SU-DHL-6 (cell line): Measurements from ENCODE around the gene PIK3CA.

Experiments
- H2AFZ ChIP-seq: fragments of 200-600 bp; sonication (generic); 2 replicates; pipeline ENCODE4 v1.6.1; 2014; ENCODE audit warnings: low read depth, mild to moderate bottlenecking, moderate library complexity, mixed read lengths, antibody characterized with exemption, low read length; ENCODE audit not compliant: severe bottlenecking
- H3F3A ChIP-seq: fragments of 200-600 bp; shearing (Covaris generic); 2 replicates; pipeline ENCODE4 v1.6.0; 2016; ENCODE audit warnings: antibody characterized with exemption, mild to moderate bottlenecking; ENCODE audit not compliant: insufficient read depth
- H3K27ac ChIP-seq: fragments of 200-600 bp; sonication (generic); 2 replicates; pipeline ENCODE4 v1.5.1; 2016; ENCODE audit warnings: low read depth, mild to moderate bottlenecking, low read length, moderate library complexity, mixed read lengths
- H3K27me3 ChIP-seq: fragments of 200-600 bp; sonication (generic), shearing (Covaris generic); 2 replicates; pipeline ENCODE4 v1.6.0; 2014; ENCODE audit warnings: mild to moderate bottlenecking, low read length
- H3K36me3 ChIP-seq: fragments of 200-600 bp; sonication (generic); 2 replicates; pipeline ENCODE4 v1.6.1; 2014; ENCODE audit warnings: mild to moderate bottlenecking, low read length, mixed read lengths
- H3K4me2 ChIP-seq: fragments of 300-600, 200-600 bp; shearing (Covaris generic), sonication (generic); 2 replicates; pipeline ENCODE4 v1.6.0; 2014; ENCODE audit warnings: low read length, low read depth, mild to moderate bottlenecking; ENCODE audit not compliant: poor library complexity, severe bottlenecking
- H3K4me3 ChIP-seq: fragments of 200-600 bp; sonication (generic); 2 replicates; pipeline ENCODE4 v1.5.1; 2014; ENCODE audit warnings: antibody characterized with exemption, low read length, mild to moderate bottlenecking, mixed read lengths; ENCODE audit not compliant: insufficient read depth, poor library complexity, severe bottlenecking
- H3K79me2 ChIP-seq: fragments of 200-600 bp; sonication (generic); 2 replicates; pipeline ENCODE4 v1.6.1; 2014; ENCODE audit warnings: mild to moderate bottlenecking, low read length, moderate library complexity; ENCODE audit not compliant: insufficient read depth
- H3K9ac ChIP-seq: fragments of 200-600 bp; sonication (generic); 2 replicates; pipeline ENCODE4 v1.7.0; 2014; ENCODE audit warnings: mild to moderate bottlenecking, low read length
- H3K9me2 ChIP-seq: fragments of 200-600 bp; sonication (generic); replicated peaks from 2 replicates; pipeline ENCODE4 v1.6.1; 2014; ENCODE audit warnings: low read length; ENCODE audit not compliant: insufficient read depth
- H3K9me3 ChIP-seq: fragments of 200-600 bp; sonication (generic); 2 replicates; pipeline ENCODE4 v1.6.1; 2014; ENCODE audit warnings: low read length, mixed read lengths; ENCODE audit not compliant: insufficient read depth
- H4K20me1 ChIP-seq: fragments of 200-600 bp; sonication (generic); 2 replicates; pipeline ENCODE4 v1.6.1; 2014; ENCODE audit warnings: low read depth, mild to moderate bottlenecking, antibody characterized with exemption, low read length, moderate library complexity, mixed read lengths
- CTCF ChIP-seq: fragments of 200-600 bp; sonication (generic); IDR thresholded peaks from one replicate; pipeline ENCODE4 v1.5.1; 2017; ENCODE audit warnings: antibody characterized with exemption, mild to moderate bottlenecking, low read length, moderate library complexity; ENCODE audit not compliant: insufficient read depth, poor library complexity, severe bottlenecking
- EZH2phosphoT487 ChIP-seq: fragments of 200-600 bp; sonication (generic), shearing (Covaris generic); conservative IDR thresholded peaks from 2 replicates; pipeline ENCODE4 v1.6.1; 2018; ENCODE audit warnings: mild to moderate bottlenecking, antibody characterized with exemption, low read length, moderate library complexity, mixed read lengths

PIK3CA gene

DNA sequence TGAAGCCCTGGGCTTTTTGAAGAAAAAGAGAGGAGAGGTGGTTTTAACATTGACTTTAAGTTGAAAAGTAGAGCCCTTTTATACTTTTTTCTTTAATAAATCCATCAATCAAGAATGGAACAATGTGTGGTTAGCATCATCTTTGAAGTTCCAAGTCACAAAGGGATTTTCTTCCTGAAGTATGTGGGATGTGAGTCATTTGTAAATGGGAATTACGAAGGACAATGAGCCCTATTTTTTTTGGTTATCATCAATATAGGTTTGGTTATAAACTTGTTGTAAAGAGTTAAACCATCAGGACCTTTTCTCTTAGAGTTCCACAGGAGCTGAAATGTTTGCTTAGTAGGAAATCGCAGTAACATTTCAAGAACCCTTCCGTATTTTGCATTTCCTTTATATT lies 38.3 kb downstream of the PIK3CA start:
- H3K27ac ChIP-seq: no peak overlapping the region
- no peak overlapping the region for H3K4me3 ChIP-seq
- H2AFZ ChIP-seq: no peak overlapping the region
- peaks cover 10% of the 10 kb centered on the region; the same call in 1 of the 2 replicates for H4K20me1 ChIP-seq
- no peaks in the 10 kb centered on the region for H3K27me3 ChIP-seq
- H3K36me3 ChIP-seq: no peaks in the 10 kb centered on the region
- no peaks in the 10 kb centered on the region for H3K9me3 ChIP-seq
- H3K9me2 ChIP-seq: no peaks in the 10 kb centered on the region
- H3F3A ChIP-seq: no peaks in the 10 kb centered on the region
- no peaks in the 10 kb centered on the region; the same call in 1 of the 2 replicates for H3K79me2 ChIP-seq
- H3K9ac ChIP-seq: no peak overlapping the region
- TF ChIP-seq CTCF (no peak), EZH2phosphoT487 (no peak)
- no peak overlapping the region for H3K4me2 ChIP-seq

- Histone ChIP-seq H3K4me2 (no peak overlapping the region), H2AFZ (no peak overlapping the region), H3K27ac (no peak overlapping the region), H3K9ac (no peak overlapping the region), H3K36me3 (no peaks in the 10 kb centered on the region), H3K9me3 (no peaks in the 10 kb centered on the region), H3F3A (no peaks in the 10 kb centered on the region), H3K4me3 (no peak overlapping the region), H3K79me2 (no peaks in the 10 kb centered on the region), H3K27me3 (no peaks in the 10 kb centered on the region), H4K20me1 (peaks cover 3% of the 10 kb centered on the region; the same call in 1 of the 2 replicates), H3K9me2 (no peaks in the 10 kb centered on the region)
- TF ChIP-seq EZH2phosphoT487 (no peak), CTCF (no peak)
These were observed 41.6 kb downstream of the PIK3CA start for GRCh38 chr3:179189759-179190158.

- TF ChIP-seq CTCF (no peak), EZH2phosphoT487 (no peak)
- Histone ChIP-seq H3K27ac (no peak overlapping the region), H3K9me3 (no peaks in the 10 kb centered on the region), H3K9ac (no peak overlapping the region), H3K27me3 (no peaks in the 10 kb centered on the region), H4K20me1 (peaks cover 3% of the 10 kb centered on the region; the same call in 1 of the 2 replicates), H3K36me3 (no peaks in the 10 kb centered on the region), H3K4me2 (no peak overlapping the region), H3K4me3 (no peak overlapping the region), H2AFZ (no peak overlapping the region), H3K79me2 (no peaks in the 10 kb centered on the region), H3F3A (no peaks in the 10 kb centered on the region), H3K9me2 (no peaks in the 10 kb centered on the region)
These were observed 42.4 kb downstream of the PIK3CA start for GRCh38 chr3:179190581-179190980.
